GM12878 (cell line): Measurements from ENCODE around the gene SLC49A4.

Experiments
- ASH2L ChIP-seq: fragments of 300-600, 200-600 bp; sonication (generic); IDR thresholded peaks from 2 replicates; pipeline ENCODE4 v1.6.1; 2017; ENCODE audit warnings: low read depth, mild to moderate bottlenecking, borderline replicate concordance
- CHD1 ChIP-seq: IDR thresholded peaks from 2 replicates; pipeline ENCODE4 v1.6.1; 2012; ENCODE audit warnings: low read depth, low read length, improper control_type of control experiment
- CHD4 ChIP-seq: fragments of 200-600 bp; sonication (generic); IDR thresholded peaks from 2 replicates; pipeline ENCODE4 v1.6.1; 2016; ENCODE audit warnings: mild to moderate bottlenecking
- CTCF ChIP-seq, 3 experiments: IDR thresholded peaks in 2 of 3; conservative IDR thresholded peaks in 1 of 3; 2 replicates each; pipeline ENCODE4 v1.5.1; 2011; ENCODE audit warnings: low read depth in 3 of 3, low read length in 3 of 3, mild to moderate bottlenecking in 3 of 3, control low read depth in 2 of 3, moderate library complexity in 2 of 3, inconsistent platforms in 1 of 3, mixed read lengths in 1 of 3; ENCODE audit not compliant: control insufficient read depth in 2 of 3, insufficient read depth in 1 of 3; ENCODE audit errors: extremely low read depth in 1 of 3
- HDAC2 ChIP-seq: fragments of 200-600 bp; sonication (generic); IDR thresholded peaks from 2 replicates; pipeline ENCODE4 v1.6.1; 2017
- IKZF2 ChIP-seq, 2 experiments: fragments of 450-650 bp; IDR thresholded peaks; 2 replicates each; pipeline ENCODE4 v1.6.1; 2017; ENCODE audit warnings: mild to moderate bottlenecking in 2 of 2, moderate library complexity in 2 of 2
- NBN ChIP-seq: fragments of 450-650 bp; IDR thresholded peaks from 2 replicates; pipeline ENCODE4 v1.6.1; 2016
- POLR2AphosphoS5 ChIP-seq: IDR thresholded peaks from 2 replicates; pipeline ENCODE4 v1.6.1; 2011; ENCODE audit warnings: mild to moderate bottlenecking, low read length, inconsistent platforms
- YBX1 ChIP-seq: fragments of 450-650 bp; IDR thresholded peaks from 2 replicates; pipeline ENCODE4 v1.6.1; 2016; ENCODE audit warnings: antibody characterized with exemption
- ZNF217 ChIP-seq: fragments of 450-650 bp; IDR thresholded peaks from 2 replicates; pipeline ENCODE4 v1.6.1; 2017; ENCODE audit warnings: antibody characterized with exemption, mild to moderate bottlenecking

- TF ChIP-seq POLR2AphosphoS5 (no peak), CTCF (IDR thresholded peaks at IDR 0.05 in 2 of 3, conservative IDR thresholded peaks at IDR 0.05 in 1 of 3; ENCODE audit: control insufficient read depth in 2 of 3, extremely low read depth in 1 of 3, insufficient read depth in 1 of 3, low read depth in 3 of 3, low read length in 3 of 3) (no peak), HDAC2 (no peak), ASH2L (no peak), YBX1 (no peak), CHD4 (no peak), ZNF217 (no peak), CHD1 (no peak), NBN (no peak), IKZF2 (IDR thresholded peaks at IDR 0.05) (no peak)
Observed at GRCh38 chr3:122799322-122799721, 4.5 kb downstream of the SLC49A4 start.
